IMR-90 (cell line): ENCODE results near the gene PPIL6. TPM values are rescaled to one million over a fixed set of nuclear protein-coding genes. Genes with fewer than 3 reads are reported as not detected.

Source experiments
- ATAC-seq: fragments of 200-7000 bp; cut with Tn5 transposase; 2 replicates; pipeline ENCODE4 v1.9.1; 2020; ENCODE audit warnings: low read depth, mild to moderate bottlenecking, moderate library complexity
- BruUV-seq: library from RNA; stranded (reverse); fragments of 400-500 nt; replicated peaks from 2 replicates; lab custom pipeline; 2021; lab: Mats Ljungman, UMichigan
- CTCF ChIA-PET: fragments of 300-600 bp; formaldehyde crosslinking; extraction: SDS; loops from one replicate; lab custom pipeline; 2021; ENCODE audit warnings: antibody characterized with exemption; lab: Yijun Ruan, JAX
- POLR2A ChIA-PET: fragments of 300-600 bp; sonication (Branson Sonifier 250); formaldehyde crosslinking; loops from one replicate; lab custom pipeline; 2022; ENCODE audit warnings: antibody characterized with exemption; ENCODE audit not compliant: unreplicated experiment; lab: Charles Lee
- DNase-seq: peaks from one replicate; pipeline ENCODE4 v3.0.0; 2013
- H2AFZ ChIP-seq: replicated peaks from 2 replicates; pipeline ENCODE3; 2013; ENCODE audit warnings: low read length, mild to moderate bottlenecking; ENCODE audit not compliant: poor library complexity
- H2AK5ac ChIP-seq: 2 replicates; pipeline ENCODE4 v1.6.1; 2013; ENCODE audit warnings: low read depth, low read length, inconsistent platforms
- H2AK9ac ChIP-seq: replicated peaks from 2 replicates; pipeline ENCODE3; 2013; ENCODE audit warnings: mild to moderate bottlenecking, low read depth, low read length, moderate library complexity; ENCODE audit not compliant: poor library complexity
- H2BK120ac ChIP-seq: 2 replicates; pipeline ENCODE4 v1.6.1; 2013; ENCODE audit warnings: low read depth, low read length, inconsistent platforms
- H2BK15ac ChIP-seq: 3 replicates; pipeline ENCODE4 v1.6.1; 2013; ENCODE audit warnings: low read depth, low read length, inconsistent platforms
- H2BK20ac ChIP-seq: 2 replicates; pipeline ENCODE4 v1.6.1; 2013; ENCODE audit warnings: low read depth, mild to moderate bottlenecking, inconsistent platforms, low read length, moderate library complexity
- H2BK5ac ChIP-seq: 2 replicates; pipeline ENCODE4 v1.6.1; 2013; ENCODE audit warnings: mild to moderate bottlenecking, low read depth, low read length, inconsistent platforms; ENCODE audit not compliant: poor library complexity, severe bottlenecking
- H3K14ac ChIP-seq: replicated peaks from 2 replicates; pipeline ENCODE4 v1.6.1; 2013; ENCODE audit warnings: low read depth, low read length, inconsistent platforms
- H3K18ac ChIP-seq: 2 replicates; pipeline ENCODE4 v1.6.1; 2013; ENCODE audit warnings: low read depth, low read length, control low read depth
- H3K23ac ChIP-seq: 2 replicates; pipeline ENCODE4 v1.6.1; 2013; ENCODE audit warnings: low read depth, low read length, inconsistent platforms
- H3K27ac ChIP-seq: 2 replicates; pipeline ENCODE4 v1.5.1; 2013; ENCODE audit warnings: mild to moderate bottlenecking, control low read depth, low read length; ENCODE audit not compliant: insufficient read depth
- H3K27me3 ChIP-seq: 2 replicates; pipeline ENCODE4 v1.6.1; 2013; ENCODE audit warnings: low read length; ENCODE audit not compliant: control insufficient read depth, insufficient read depth
- H3K36me3 ChIP-seq: 2 replicates; pipeline ENCODE4 v1.6.1; 2013; ENCODE audit warnings: low read length, mixed read lengths; ENCODE audit not compliant: control insufficient read depth, insufficient read depth
- H3K4ac ChIP-seq: 2 replicates; pipeline ENCODE4 v1.6.1; 2013; ENCODE audit warnings: low read depth, low read length, inconsistent platforms
- H3K4me1 ChIP-seq: 2 replicates; pipeline ENCODE4 v1.6.1; 2013; ENCODE audit warnings: low read length, mixed read lengths; ENCODE audit not compliant: control insufficient read depth, insufficient read depth
- H3K4me2 ChIP-seq: 2 replicates; pipeline ENCODE4 v1.6.1; 2013; ENCODE audit warnings: low read depth, mild to moderate bottlenecking, control low read depth, low read length, moderate library complexity
- H3K4me3 ChIP-seq: 2 replicates; pipeline ENCODE4 v1.5.1; 2013; ENCODE audit warnings: low read depth, mild to moderate bottlenecking, control low read depth, low read length, moderate library complexity; ENCODE audit not compliant: insufficient read depth
- H3K56ac ChIP-seq: 2 replicates; pipeline ENCODE4 v1.6.1; 2013; ENCODE audit warnings: low read length, inconsistent platforms; ENCODE audit not compliant: insufficient read depth; ENCODE audit errors: extremely low read depth
- H3K79me1 ChIP-seq, 2 experiments: 2 replicates each; pipeline ENCODE4 v1.6.1; 2013; ENCODE audit warnings: low read length in 2 of 2, inconsistent platforms in 1 of 2, low read depth in 1 of 2
- H3K9ac ChIP-seq: 2 replicates; pipeline ENCODE4 v1.6.1; 2013; ENCODE audit warnings: low read depth, low read length, control low read depth
- H3K9me1 ChIP-seq: 2 replicates; pipeline ENCODE4 v1.6.1; 2013; ENCODE audit warnings: low read length, inconsistent platforms; ENCODE audit not compliant: insufficient read depth
- H3K9me3 ChIP-seq: 2 replicates; pipeline ENCODE4 v1.6.1; 2013; ENCODE audit warnings: low read length; ENCODE audit not compliant: control insufficient read depth, insufficient read depth
- H4K20me1 ChIP-seq: 2 replicates; pipeline ENCODE4 v1.6.1; 2013; ENCODE audit warnings: low read length, inconsistent platforms; ENCODE audit not compliant: insufficient read depth
- H4K5ac ChIP-seq: 2 replicates; pipeline ENCODE4 v1.6.1; 2013; ENCODE audit warnings: mild to moderate bottlenecking, low read depth, low read length, control low read depth
- H4K8ac ChIP-seq, 2 experiments: 2 replicates each; pipeline ENCODE4 v1.6.1; 2013; ENCODE audit warnings: low read depth in 2 of 2, low read length in 2 of 2, control low read depth in 1 of 2, inconsistent platforms in 1 of 2
- H4K91ac ChIP-seq: 2 replicates; pipeline ENCODE4 v1.6.1; 2013; ENCODE audit warnings: low read depth, low read length, inconsistent platforms; ENCODE audit not compliant: insufficient read depth
- BHLHE40 ChIP-seq: fragments of 150-350 bp; IDR thresholded peaks from 2 replicates; pipeline ENCODE4 v1.6.1; 2016; ENCODE audit warnings: mild to moderate bottlenecking, low read depth, low read length
- CEBPB ChIP-seq: IDR thresholded peaks from 2 replicates; pipeline ENCODE4 v1.6.1; 2012; ENCODE audit warnings: low read depth, low read length, improper control_type of control experiment
- CHD1 ChIP-seq: IDR thresholded peaks from 2 replicates; pipeline ENCODE4 v1.6.1; 2012; ENCODE audit warnings: low read depth, low read length, improper control_type of control experiment
- FOS ChIP-seq: fragments of 150-350 bp; IDR thresholded peaks from 2 replicates; pipeline ENCODE4 v1.6.1; 2016; ENCODE audit warnings: low read depth, low read length
- MAFK ChIP-seq: IDR thresholded peaks from 2 replicates; pipeline ENCODE4 v1.6.1; 2012; ENCODE audit warnings: low read depth, low read length, improper control_type of control experiment
- MAZ ChIP-seq: IDR thresholded peaks from 2 replicates; pipeline ENCODE4 v1.6.1; 2012; ENCODE audit warnings: low read depth, mild to moderate bottlenecking, low read length, improper control_type of control experiment, moderate library complexity, borderline replicate concordance
- MXI1 ChIP-seq: IDR thresholded peaks from 2 replicates; pipeline ENCODE4 v1.6.1; 2012; ENCODE audit warnings: low read depth, mild to moderate bottlenecking, low read length, moderate library complexity, borderline replicate concordance
- NFE2L2 ChIP-seq: fragments of 150-350 bp; IDR thresholded peaks from 2 replicates; pipeline ENCODE4 v1.6.1; 2016; ENCODE audit warnings: low read depth, mild to moderate bottlenecking, low read length
- POLR2A ChIP-seq: IDR thresholded peaks from 2 replicates; pipeline ENCODE4 v1.6.1; 2012; ENCODE audit warnings: mild to moderate bottlenecking, low read depth, low read length
- RAD21 ChIP-seq: IDR thresholded peaks from 2 replicates; pipeline ENCODE4 v1.6.1; 2012; ENCODE audit warnings: low read length, improper control_type of control experiment
- RCOR1 ChIP-seq: IDR thresholded peaks from 2 replicates; pipeline ENCODE4 v1.6.1; 2012; ENCODE audit warnings: mild to moderate bottlenecking, low read length, improper control_type of control experiment; ENCODE audit not compliant: insufficient replicate concordance
- RFX5 ChIP-seq: IDR thresholded peaks from 2 replicates; pipeline ENCODE4 v1.8.0; 2012; ENCODE audit warnings: low read depth, mild to moderate bottlenecking, low read length, moderate library complexity
- SMC3 ChIP-seq: fragments of 150-350 bp; IDR thresholded peaks from 2 replicates; pipeline ENCODE4 v1.6.1; 2016; ENCODE audit warnings: low read depth, mild to moderate bottlenecking, antibody characterized with exemption, low read length, moderate library complexity
- WGBS, 2 experiments: methylation state at CpG; one replicate each; pipeline versions ENCODE4 v1.1.5 to v1.1.7; 2013; ENCODE audit warnings: missing lambda C conversion rate in 2 of 2; ENCODE audit not compliant: insufficient read length in 1 of 2; ENCODE audit errors: extremely low coverage in 2 of 2; 5-methylcytosine and 5-hydroxymethylcytosine counted together
- dilution Hi-C: fragments of 300-500 bp; cut with HindIII; formaldehyde crosslinking; loops from one replicate; pipeline ENCODE4 v1.14.3; 2018; ENCODE audit warnings: low sequenced_read_pairs; ENCODE audit not compliant: unreplicated experiment
- in situ Hi-C: fragments of 300-500 bp; cut with MboI; formaldehyde crosslinking; loops from 3 replicates; pipeline ENCODE4 v1.14.3; 2019; ENCODE audit warnings: low sequenced_read_pairs, inconsistent platforms, mixed read lengths
- intact Hi-C: fragments of 100-400 bp; cut with micrococcal nuclease; formaldehyde crosslinking; loops from 2 replicates; pipeline ENCODE4 v1.10.0; 2022
- polyA plus RNA-seq, 3 experiments: library from polyadenylated mRNA; depleted of rRNA; stranded (reverse); fragments of >200 nt; gene quantifications; 2 replicates each; pipeline ENCODE4 v1.2.3, GENCODE V29; 2012; ENCODE audit warnings: low replicate concordance in 1 of 3
- total RNA-seq: library from RNA; depleted of rRNA; stranded (reverse); fragments of >200 nt; gene quantifications from 2 replicates; pipeline ENCODE4 v1.2.3, GENCODE V29; 2012
- TF ChIP-seq, protein P1 (sequence below): conservative IDR thresholded peaks from 2 replicates; pipeline ENCODE4 v1.5.1; 2012; ENCODE audit warnings: mild to moderate bottlenecking, low read depth, low read length, improper control_type of control experiment
- TF ChIP-seq, protein P2 (sequence below): fragments of 150-350 bp; IDR thresholded peaks from 2 replicates; pipeline ENCODE4 v1.6.1; 2017; ENCODE audit warnings: mild to moderate bottlenecking, antibody characterized with exemption, low read length, low read depth
- TF ChIP-seq, protein P3 (sequence below): fragments of 150-350 bp; IDR thresholded peaks from 2 replicates; pipeline ENCODE4 v1.6.1; 2016; ENCODE audit warnings: low read depth, mild to moderate bottlenecking, low read length, moderate library complexity, borderline replicate concordance

PPIL6 gene
- total and polyA plus RNA-seq, 2 of the 4 experiments (the other 2 are of a cell fraction), result 0.15 to 0.18 TPM

DNA sequence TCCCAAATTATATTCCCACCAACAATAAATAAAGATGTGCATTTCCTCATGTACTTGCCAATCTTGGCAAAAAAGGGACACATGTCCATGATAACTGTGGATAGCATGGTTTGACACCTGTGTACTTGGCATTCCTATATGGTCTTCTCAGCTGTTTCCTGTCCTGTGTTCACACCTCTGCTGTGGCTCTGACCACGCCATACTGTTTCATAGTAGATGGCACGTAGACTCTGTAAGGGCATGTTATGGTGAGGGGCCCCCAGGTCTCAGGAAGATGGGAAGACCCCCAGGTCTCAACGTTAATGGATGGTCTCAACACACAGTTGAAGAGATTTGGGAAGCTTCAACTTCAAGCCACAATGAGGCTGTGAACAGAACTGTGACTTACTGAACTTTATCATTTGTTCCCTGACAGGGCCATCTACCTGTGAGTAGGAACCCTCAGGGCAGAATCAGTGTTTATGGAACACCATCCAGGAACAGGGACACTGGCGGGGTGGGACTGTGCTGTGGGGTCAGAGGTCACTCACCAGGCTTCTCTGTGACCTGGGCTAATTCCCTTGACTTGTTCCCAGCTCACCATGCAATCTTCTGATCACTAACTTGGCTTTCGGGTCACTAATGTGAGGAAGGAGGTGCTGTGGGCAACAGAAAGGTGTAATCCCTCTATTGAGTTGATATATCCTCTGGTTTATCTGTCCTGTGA, 30.8 kb upstream of the PPIL6 start:
- Histone ChIP-seq H2BK5ac (no peak overlapping the region), H4K5ac (no peak overlapping the region), H4K91ac (no peak overlapping the region), H3K14ac (no peak overlapping the region), H3K9ac (no peak overlapping the region), H2BK20ac (no peak overlapping the region), H3K4me3 (no peak overlapping the region), H4K8ac (no peak overlapping the region), H3K23ac (no peak overlapping the region), H3K9me1 (peaks cover 14% of the 10 kb centered on the region), H2AK5ac (no peak overlapping the region), H3K4me1 (peaks cover 7% of the 10 kb centered on the region), H3K27ac (no peak overlapping the region), H3K27me3 (no peaks in the 10 kb centered on the region), H3K56ac (no peak overlapping the region), H3K36me3 (peaks cover 45% of the 10 kb centered on the region), H3K18ac (no peak overlapping the region), H2AFZ (no peak overlapping the region), H3K79me1 (peaks cover 19 to 36% of the 10 kb centered on the region in 2 experiments), H3K4ac (no peak overlapping the region), H3K4me2 (no peak overlapping the region), H2AK9ac (no peak overlapping the region), H3K9me3 (no peaks in the 10 kb centered on the region), H4K20me1 (no peaks in the 10 kb centered on the region; the same call in 1 of the 2 replicates), H2BK15ac (no peak overlapping the region), H2BK120ac (no peak overlapping the region)
- TF ChIP-seq, protein P1, sequence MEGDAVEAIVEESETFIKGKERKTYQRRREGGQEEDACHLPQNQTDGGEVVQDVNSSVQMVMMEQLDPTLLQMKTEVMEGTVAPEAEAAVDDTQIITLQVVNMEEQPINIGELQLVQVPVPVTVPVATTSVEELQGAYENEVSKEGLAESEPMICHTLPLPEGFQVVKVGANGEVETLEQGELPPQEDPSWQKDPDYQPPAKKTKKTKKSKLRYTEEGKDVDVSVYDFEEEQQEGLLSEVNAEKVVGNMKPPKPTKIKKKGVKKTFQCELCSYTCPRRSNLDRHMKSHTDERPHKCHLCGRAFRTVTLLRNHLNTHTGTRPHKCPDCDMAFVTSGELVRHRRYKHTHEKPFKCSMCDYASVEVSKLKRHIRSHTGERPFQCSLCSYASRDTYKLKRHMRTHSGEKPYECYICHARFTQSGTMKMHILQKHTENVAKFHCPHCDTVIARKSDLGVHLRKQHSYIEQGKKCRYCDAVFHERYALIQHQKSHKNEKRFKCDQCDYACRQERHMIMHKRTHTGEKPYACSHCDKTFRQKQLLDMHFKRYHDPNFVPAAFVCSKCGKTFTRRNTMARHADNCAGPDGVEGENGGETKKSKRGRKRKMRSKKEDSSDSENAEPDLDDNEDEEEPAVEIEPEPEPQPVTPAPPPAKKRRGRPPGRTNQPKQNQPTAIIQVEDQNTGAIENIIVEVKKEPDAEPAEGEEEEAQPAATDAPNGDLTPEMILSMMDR, result no peak
- TF ChIP-seq POLR2A (no peak), RCOR1 (no peak), CEBPB (no peak), MAZ (no peak), FOS (no peak), RFX5 (no peak), RAD21 (no peak), MAFK (no peak), CHD1 (no peak), BHLHE40 (no peak), SMC3 (no peak), MXI1 (no peak), NFE2L2 (no peak)
- TF ChIP-seq, protein P2, sequence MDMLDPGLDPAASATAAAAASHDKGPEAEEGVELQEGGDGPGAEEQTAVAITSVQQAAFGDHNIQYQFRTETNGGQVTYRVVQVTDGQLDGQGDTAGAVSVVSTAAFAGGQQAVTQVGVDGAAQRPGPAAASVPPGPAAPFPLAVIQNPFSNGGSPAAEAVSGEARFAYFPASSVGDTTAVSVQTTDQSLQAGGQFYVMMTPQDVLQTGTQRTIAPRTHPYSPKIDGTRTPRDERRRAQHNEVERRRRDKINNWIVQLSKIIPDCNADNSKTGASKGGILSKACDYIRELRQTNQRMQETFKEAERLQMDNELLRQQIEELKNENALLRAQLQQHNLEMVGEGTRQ, result no peak
- TF ChIP-seq, protein P3, sequence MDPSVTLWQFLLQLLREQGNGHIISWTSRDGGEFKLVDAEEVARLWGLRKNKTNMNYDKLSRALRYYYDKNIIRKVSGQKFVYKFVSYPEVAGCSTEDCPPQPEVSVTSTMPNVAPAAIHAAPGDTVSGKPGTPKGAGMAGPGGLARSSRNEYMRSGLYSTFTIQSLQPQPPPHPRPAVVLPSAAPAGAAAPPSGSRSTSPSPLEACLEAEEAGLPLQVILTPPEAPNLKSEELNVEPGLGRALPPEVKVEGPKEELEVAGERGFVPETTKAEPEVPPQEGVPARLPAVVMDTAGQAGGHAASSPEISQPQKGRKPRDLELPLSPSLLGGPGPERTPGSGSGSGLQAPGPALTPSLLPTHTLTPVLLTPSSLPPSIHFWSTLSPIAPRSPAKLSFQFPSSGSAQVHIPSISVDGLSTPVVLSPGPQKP, result no peak
- intact Hi-C loops, result no loop called here
- BruUV-seq, result no TSS peak
- DNase-seq, result no peak
- CTCF ChIA-PET, result interaction anchor here (1.1 kb wide), 1 partner anchor 306 kb away, joined by 6 read pairs; no protein-coding TSS in a partner anchor
- in situ Hi-C loops, result no loop called here
- WGBS, 2 experiments, result no CpG with 5 or more reads among the region's 5 CpGs
- no peak for ATAC-seq
- POLR2A ChIA-PET, result no interaction called here
- dilution Hi-C loops, result no loop called here
